Loucy (cell line): ENCODE measurements around the gene ATXN7L3.

Experiments
- CTCF ChIP-seq: fragments of 200-600 bp; sonication (generic); conservative IDR thresholded peaks from 2 replicates; pipeline ENCODE4 v1.5.1; 2014; ENCODE audit warnings: mild to moderate bottlenecking, antibody characterized with exemption, low read length
- EZH2phosphoT487 ChIP-seq: fragments of 200-600 bp; IDR thresholded peaks from 2 replicates; pipeline ENCODE4 v1.6.1; 2018; ENCODE audit warnings: antibody characterized with exemption, mild to moderate bottlenecking, moderate library complexity, borderline replicate concordance

- TF ChIP-seq CTCF (no peak), EZH2phosphoT487 (no peak)
Observed at GRCh38 chr17:44188576-44189403, 10.9 kb downstream of the ATXN7L3 start.
